ENCODE measurements around the gene MRTFA.

MRTFA gene

GRCh38 chr22:40583053-40583741 lies 53.3 kb downstream of the MRTFA start:
- no CpG with 5 or more reads among the region's 1 CpG for WGBS, 2 donors (ENCODE audit: extremely low coverage in 2 of 2, insufficient read length in 2 of 2, insufficient replicate concordance in 1 of 2)
- H2BK5ac ChIP-seq (ENCODE audit: low read length): no peak overlapping the region
- no peak overlapping the region for H2BK12ac ChIP-seq (ENCODE audit: low read length)
- no peak for DNase-seq (ENCODE audit: low spot score)
- no peak overlapping the region for H3K18ac ChIP-seq (ENCODE audit: low read length)
- no peak overlapping the region for H3K4me2 ChIP-seq (ENCODE audit: insufficient read depth, low read length, poor library complexity, severe bottlenecking)
- H3K14ac ChIP-seq (ENCODE audit: low read length): no peak overlapping the region
- H3K27ac ChIP-seq (replicated peaks; ENCODE audit: low read length): no peak overlapping the region
- H4K8ac ChIP-seq (ENCODE audit: low read depth, low read length): no peak overlapping the region
- H3K36me3 ChIP-seq (replicated peaks in 1 of 2; ENCODE audit: control insufficient read depth in 2 of 2, insufficient read depth in 2 of 2, low read length in 2 of 2): peaks cover 0 to 25% of the 10 kb centered on the region in 2 donors
- peaks cover 0 to 15% of the 10 kb centered on the region in 2 donors for H3K9me3 ChIP-seq (replicated peaks in 1 of 2; ENCODE audit: control insufficient read depth in 2 of 2, insufficient read depth in 1 of 2, low read depth in 1 of 2, low read length in 2 of 2)
- no peak overlapping the region for H4K91ac ChIP-seq (ENCODE audit: low read depth, low read length, poor library complexity)
- no peak overlapping the region for H2BK15ac ChIP-seq (ENCODE audit: low read length)
- no peaks in the 10 kb centered on the region for H3K4me1 ChIP-seq (ENCODE audit: control insufficient read depth in 2 of 2, insufficient read depth in 1 of 2, low read depth in 1 of 2, low read length in 2 of 2)
- no peak overlapping the region for H3K4me3 ChIP-seq (ENCODE audit: low read length in 2 of 2)
- no peak overlapping the region for H2AFZ ChIP-seq (ENCODE audit: low read length)
- no peak overlapping the region for H3K9ac ChIP-seq (ENCODE audit: low read depth, low read length, poor library complexity)
- no peak overlapping the region for H2BK120ac ChIP-seq (ENCODE audit: low read depth, low read length)
- H3K27me3 ChIP-seq (ENCODE audit: control insufficient read depth in 3 of 3, insufficient read depth in 3 of 3, low read depth in 1 of 3, low read length in 3 of 3): no peaks in the 10 kb centered on the region
- peaks cover 3% of the 10 kb centered on the region for H3K79me1 ChIP-seq (ENCODE audit: low read depth, low read length)
- no peak overlapping the region for H3K4ac ChIP-seq (ENCODE audit: low read length)
- no peak overlapping the region for H2AK5ac ChIP-seq (ENCODE audit: low read depth, low read length)
- H3K23ac ChIP-seq (ENCODE audit: low read depth, low read length, poor library complexity): no peak overlapping the region

GRCh38 chr22:40582063-40582462 lies 54.5 kb downstream of the MRTFA start:
- H2BK120ac ChIP-seq (ENCODE audit: low read depth, low read length): no peak overlapping the region
- no peak overlapping the region for H2AK5ac ChIP-seq (ENCODE audit: low read depth, low read length)
- no peak overlapping the region for H2BK12ac ChIP-seq (ENCODE audit: low read length)
- H3K4me1 ChIP-seq (ENCODE audit: control insufficient read depth in 2 of 2, insufficient read depth in 1 of 2, low read depth in 1 of 2, low read length in 2 of 2): no peaks in the 10 kb centered on the region
- H3K27ac ChIP-seq (replicated peaks; ENCODE audit: low read length): no peak overlapping the region
- DNase-seq (ENCODE audit: low spot score): no peak
- H3K4me2 ChIP-seq (ENCODE audit: insufficient read depth, low read length, poor library complexity, severe bottlenecking): no peak overlapping the region
- H4K91ac ChIP-seq (ENCODE audit: low read depth, low read length, poor library complexity): no peak overlapping the region
- H3K23ac ChIP-seq (ENCODE audit: low read depth, low read length, poor library complexity): no peak overlapping the region
- H3K4ac ChIP-seq (ENCODE audit: low read length): no peak overlapping the region
- no peak overlapping the region for H2BK15ac ChIP-seq (ENCODE audit: low read length)
- H3K14ac ChIP-seq (ENCODE audit: low read length): no peak overlapping the region
- H3K27me3 ChIP-seq (ENCODE audit: control insufficient read depth in 3 of 3, insufficient read depth in 3 of 3, low read depth in 1 of 3, low read length in 3 of 3): no peaks in the 10 kb centered on the region
- no peak overlapping the region for H2AFZ ChIP-seq (ENCODE audit: low read length)
- no peak overlapping the region for H4K8ac ChIP-seq (ENCODE audit: low read depth, low read length)
- H3K79me1 ChIP-seq (ENCODE audit: low read depth, low read length): peaks cover 3% of the 10 kb centered on the region
- H3K18ac ChIP-seq (ENCODE audit: low read length): no peak overlapping the region
- WGBS, 2 donors (ENCODE audit: extremely low coverage in 2 of 2, insufficient read length in 2 of 2, insufficient replicate concordance in 1 of 2): no CpG with 5 or more reads among the region's 2 CpGs
- no peak overlapping the region for H3K9ac ChIP-seq (ENCODE audit: low read depth, low read length, poor library complexity)
- no peak overlapping the region for H2BK5ac ChIP-seq (ENCODE audit: low read length)
- no peak overlapping the region for H3K4me3 ChIP-seq (ENCODE audit: low read length in 2 of 2)
- H3K9me3 ChIP-seq (replicated peaks in 1 of 2; ENCODE audit: control insufficient read depth in 2 of 2, insufficient read depth in 1 of 2, low read depth in 1 of 2, low read length in 2 of 2): peaks cover 0 to 15% of the 10 kb centered on the region in 2 donors
- peaks cover 0 to 18% of the 10 kb centered on the region in 2 donors for H3K36me3 ChIP-seq (replicated peaks in 1 of 2; ENCODE audit: control insufficient read depth in 2 of 2, insufficient read depth in 2 of 2, low read length in 2 of 2)

GRCh38 chr22:40580631-40581030 lies 55.9 kb downstream of the MRTFA start:
- H3K27ac ChIP-seq (replicated peaks; ENCODE audit: low read length): no peak overlapping the region
- no peak overlapping the region for H2BK12ac ChIP-seq (ENCODE audit: low read length)
- no peak overlapping the region for H2BK15ac ChIP-seq (ENCODE audit: low read length)
- no peak overlapping the region for H3K18ac ChIP-seq (ENCODE audit: low read length)
- H2AK5ac ChIP-seq (ENCODE audit: low read depth, low read length): no peak overlapping the region
- H4K8ac ChIP-seq (ENCODE audit: low read depth, low read length): no peak overlapping the region
- H3K4ac ChIP-seq (ENCODE audit: low read length): no peak overlapping the region
- H3K79me1 ChIP-seq (ENCODE audit: low read depth, low read length): no peaks in the 10 kb centered on the region
- no peak overlapping the region for H2BK5ac ChIP-seq (ENCODE audit: low read length)
- H3K4me2 ChIP-seq (ENCODE audit: insufficient read depth, low read length, poor library complexity, severe bottlenecking): no peak overlapping the region
- no peak overlapping the region for H2BK120ac ChIP-seq (ENCODE audit: low read depth, low read length)
- no peak overlapping the region for H2AFZ ChIP-seq (ENCODE audit: low read length)
- peaks cover 0 to 12% of the 10 kb centered on the region in 2 donors for H3K36me3 ChIP-seq (replicated peaks in 1 of 2; ENCODE audit: control insufficient read depth in 2 of 2, insufficient read depth in 2 of 2, low read length in 2 of 2)
- DNase-seq (ENCODE audit: low spot score): no peak
- no peak overlapping the region for H3K14ac ChIP-seq (ENCODE audit: low read length)
- no peaks in the 10 kb centered on the region for H3K4me1 ChIP-seq (ENCODE audit: control insufficient read depth in 2 of 2, insufficient read depth in 1 of 2, low read depth in 1 of 2, low read length in 2 of 2)
- H3K9ac ChIP-seq (ENCODE audit: low read depth, low read length, poor library complexity): no peak overlapping the region
- no peak overlapping the region for H3K23ac ChIP-seq (ENCODE audit: low read depth, low read length, poor library complexity)
- no CpG with 5 or more reads among the region's 1 CpG for WGBS, 2 donors (ENCODE audit: extremely low coverage in 2 of 2, insufficient read length in 2 of 2, insufficient replicate concordance in 1 of 2)
- no peak overlapping the region for H4K91ac ChIP-seq (ENCODE audit: low read depth, low read length, poor library complexity)
- no peaks in the 10 kb centered on the region for H3K27me3 ChIP-seq (ENCODE audit: control insufficient read depth in 3 of 3, insufficient read depth in 3 of 3, low read depth in 1 of 3, low read length in 3 of 3)
- H3K4me3 ChIP-seq (ENCODE audit: low read length in 2 of 2): no peak overlapping the region
- H3K9me3 ChIP-seq (replicated peaks in 1 of 2; ENCODE audit: control insufficient read depth in 2 of 2, insufficient read depth in 1 of 2, low read depth in 1 of 2, low read length in 2 of 2): peaks cover 0 to 15% of the 10 kb centered on the region in 2 donors

- Histone ChIP-seq H3K4me1 (ENCODE audit: control insufficient read depth in 2 of 2, insufficient read depth in 1 of 2, low read depth in 1 of 2, low read length in 2 of 2) (no peaks in the 10 kb centered on the region), H3K36me3 (replicated peaks in 1 of 2; ENCODE audit: control insufficient read depth in 2 of 2, insufficient read depth in 2 of 2, low read length in 2 of 2) (no peaks in the 10 kb centered on the region), H3K23ac (ENCODE audit: low read depth, low read length, poor library complexity) (no peak overlapping the region), H3K27ac (replicated peaks; ENCODE audit: low read length) (no peak overlapping the region), H3K4ac (ENCODE audit: low read length) (no peak overlapping the region), H2BK15ac (ENCODE audit: low read length) (no peak overlapping the region), H3K18ac (ENCODE audit: low read length) (no peak overlapping the region), H3K14ac (ENCODE audit: low read length) (no peak overlapping the region), H3K4me2 (ENCODE audit: insufficient read depth, low read length, poor library complexity, severe bottlenecking) (no peak overlapping the region), H3K9ac (ENCODE audit: low read depth, low read length, poor library complexity) (no peak overlapping the region), H3K4me3 (ENCODE audit: low read length in 2 of 2) (no peak overlapping the region), H3K79me1 (ENCODE audit: low read depth, low read length) (no peaks in the 10 kb centered on the region), H4K91ac (ENCODE audit: low read depth, low read length, poor library complexity) (no peak overlapping the region), H2AK5ac (ENCODE audit: low read depth, low read length) (no peak overlapping the region), H4K8ac (ENCODE audit: low read depth, low read length) (no peak overlapping the region), H2BK5ac (ENCODE audit: low read length) (no peak overlapping the region), H3K27me3 (ENCODE audit: control insufficient read depth in 3 of 3, insufficient read depth in 3 of 3, low read depth in 1 of 3, low read length in 3 of 3) (no peaks in the 10 kb centered on the region), H2AFZ (ENCODE audit: low read length) (no peak overlapping the region), H3K9me3 (replicated peaks in 1 of 2; ENCODE audit: control insufficient read depth in 2 of 2, insufficient read depth in 1 of 2, low read depth in 1 of 2, low read length in 2 of 2) (peaks cover 0 to 7% of the 10 kb centered on the region in 2 donors), H2BK120ac (ENCODE audit: low read depth, low read length) (no peak overlapping the region), H2BK12ac (ENCODE audit: low read length) (no peak overlapping the region)
- no peak for DNase-seq (ENCODE audit: low spot score)
- no CpG with 5 or more reads among the region's 4 CpGs for WGBS, 2 donors (ENCODE audit: extremely low coverage in 2 of 2, insufficient read length in 2 of 2, insufficient replicate concordance in 1 of 2)
Measured at GRCh38 chr22:40578171-40578570, 58.3 kb downstream of the MRTFA start.
